Kidney epithelial cell (primary cell): Measurements from ENCODE around the gene STK32B. TPM values are rescaled to one million over a fixed set of nuclear protein-coding genes. Genes with fewer than 3 reads are reported as not detected.

Source experiments
- DNase-seq: peaks from one replicate; pipeline ENCODE4 v3.0.0-alpha.2; 2010; ENCODE audit warnings: low read depth
- H3K27me3 ChIP-seq: 2 replicates; pipeline ENCODE4 v1.6.0; 2011; ENCODE audit warnings: low read length; ENCODE audit not compliant: control insufficient read depth, insufficient read depth
- H3K36me3 ChIP-seq: 2 replicates; pipeline ENCODE4 v1.5.1; 2011; ENCODE audit warnings: low read length; ENCODE audit not compliant: control insufficient read depth, insufficient read depth
- H3K4me3 ChIP-seq: 2 replicates; pipeline ENCODE4 v1.5.1; 2011; ENCODE audit warnings: low read depth, mild to moderate bottlenecking, control low read depth, low read length
- CTCF ChIP-seq: IDR thresholded peaks from 2 replicates; pipeline ENCODE4 v1.5.1; 2011; ENCODE audit warnings: mild to moderate bottlenecking, moderate library complexity, low read length, control low read depth, inconsistent platforms; ENCODE audit not compliant: insufficient read depth, poor library complexity, severe bottlenecking
- total RNA-seq: library from RNA; depleted of rRNA; stranded (reverse); fragments of >200 nt; gene quantifications from 2 replicates; pipeline ENCODE4 v1.2.3, GENCODE V29; 2015

The STK32B gene
- total RNA-seq, 1 donor from 2014 or later = 3.6 TPM

DNA sequence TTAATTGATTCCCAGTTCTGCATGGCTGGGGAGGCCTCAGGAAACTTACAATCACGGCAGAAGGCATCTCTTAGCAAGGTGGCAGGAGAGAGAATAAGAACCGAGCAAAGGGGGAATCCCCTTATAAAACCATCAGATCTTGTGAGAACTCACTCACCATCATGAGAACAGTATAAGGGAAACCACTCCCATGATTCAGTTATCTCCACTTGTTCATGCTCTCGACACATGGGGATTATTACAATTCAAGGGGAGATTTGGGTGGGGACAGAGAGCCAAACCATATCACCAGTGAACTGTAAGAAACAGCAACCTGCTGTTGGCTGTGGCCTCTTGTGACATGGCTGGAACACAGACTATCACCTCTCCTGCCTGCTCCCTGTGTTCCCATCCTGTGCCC lies 24.9 kb upstream of the STK32B start:
- DNase-seq = no peak
- no peak for TF ChIP-seq CTCF

GRCh38 chr4:5027346-5027745 lies 23.9 kb upstream of the STK32B start:
- no peak for TF ChIP-seq CTCF
- no peak for DNase-seq
- Histone ChIP-seq H3K27me3 (no peaks in the 10 kb centered on the region), H3K4me3 (no peak overlapping the region), H3K36me3 (no peaks in the 10 kb centered on the region)

More for the DNA sequence above, 24.9 kb upstream of the STK32B start:
- no peaks in the 10 kb centered on the region for H3K27me3 ChIP-seq
- no peaks in the 10 kb centered on the region for H3K36me3 ChIP-seq
- no peak overlapping the region for H3K4me3 ChIP-seq

DNA sequence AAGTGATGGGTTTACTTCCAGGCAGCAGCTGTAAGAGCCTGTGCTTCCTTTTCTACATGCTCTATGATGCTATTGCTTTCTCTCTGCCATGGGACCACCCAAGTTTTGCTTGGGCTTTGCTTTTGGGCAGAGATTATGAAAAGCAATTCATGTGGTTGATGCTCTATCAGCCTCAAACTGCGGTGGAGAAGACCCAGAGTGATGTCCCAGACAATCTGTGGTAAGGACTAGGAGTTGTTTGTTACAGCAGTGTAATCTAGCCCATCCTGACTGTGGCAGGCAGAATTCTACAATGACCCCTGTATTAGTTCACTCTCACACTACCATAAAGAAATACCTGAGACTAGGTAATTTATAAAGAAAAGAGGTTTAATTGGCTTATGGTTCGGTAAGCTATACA lies 22.8 kb upstream of the STK32B start:
- no peak for DNase-seq
- no peak for TF ChIP-seq CTCF
- Histone ChIP-seq H3K4me3 (no peak overlapping the region), H3K36me3 (no peaks in the 10 kb centered on the region), H3K27me3 (no peaks in the 10 kb centered on the region)

- TF ChIP-seq CTCF = no peak
- no peak for DNase-seq
- no peak overlapping the region for H3K4me3 ChIP-seq
- no peaks in the 10 kb centered on the region for H3K36me3 ChIP-seq
- H3K27me3 ChIP-seq = no peaks in the 10 kb centered on the region
These were observed 21.8 kb upstream of the STK32B start for GRCh38 chr4:5029447-5029846.

DNA sequence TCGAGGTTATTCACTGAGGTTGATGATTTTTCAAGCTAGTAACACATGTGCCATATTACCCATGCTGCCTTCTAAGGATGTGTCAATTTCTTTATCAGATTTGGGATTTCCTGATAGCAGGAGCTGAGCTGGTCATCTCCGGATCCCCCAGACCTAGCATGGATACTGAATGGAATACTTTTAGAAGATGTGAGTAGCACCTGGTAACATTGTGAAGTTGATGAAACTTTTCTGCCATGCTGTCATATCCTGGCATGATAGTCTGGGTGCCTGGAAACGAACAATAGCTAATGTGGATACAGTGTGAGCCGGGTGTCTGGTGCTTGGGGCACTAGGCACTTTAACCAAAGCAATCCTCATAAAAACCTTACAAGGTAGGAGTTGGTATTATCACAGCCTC lies 21.1 kb upstream of the STK32B start:
- H3K36me3 ChIP-seq = no peaks in the 10 kb centered on the region
- no peak for TF ChIP-seq CTCF
- no peak overlapping the region for H3K4me3 ChIP-seq
- DNase-seq = no peak
- H3K27me3 ChIP-seq = no peaks in the 10 kb centered on the region

- no peak for DNase-seq
- no peaks in the 10 kb centered on the region for H3K27me3 ChIP-seq
- no peaks in the 10 kb centered on the region for H3K36me3 ChIP-seq
- TF ChIP-seq CTCF = no peak
- H3K4me3 ChIP-seq = no peak overlapping the region
These were observed 20.4 kb upstream of the STK32B start for GRCh38 chr4:5030927-5031326.
